ENCODE data around the gene CDK6. TPM values are rescaled to one million over a fixed set of nuclear protein-coding genes. Genes with fewer than 3 reads are reported as not detected.
A peak's percentile ranks its signal among the peaks of the same experiment; 100 is the strongest.

Gene CDK6
- polyA plus RNA-seq, 1 donor (not counting 4 experiments of a cell fraction or from before 2014, with no cell fraction given), result 53.5 TPM

- Histone ChIP-seq H3K36me3 (ENCODE audit: control insufficient read depth in 2 of 2, extremely low read depth in 1 of 2, insufficient read depth in 2 of 2, low read length in 2 of 2) (peaks cover 0 to 4% of the 10 kb centered on the region in 2 experiments), H3K9me3 (ENCODE audit: control insufficient read depth, low read depth, low read length) (no peaks in the 10 kb centered on the region), H4K20me1 (ENCODE audit: control insufficient read depth, extremely low read depth, insufficient read depth, low read length) (no peaks in the 10 kb centered on the region), H3K9ac (ENCODE audit: control insufficient read depth, extremely low read depth, insufficient read depth, low read length) (no peak overlapping the region), H3K9me1 (ENCODE audit: control insufficient read depth, extremely low read depth, insufficient read depth, low read length) (no peaks in the 10 kb centered on the region), H3K27ac (ENCODE audit: control insufficient read depth, insufficient read depth, low read length) (no peak overlapping the region), H2AFZ (ENCODE audit: control insufficient read depth, low read length) (no peak overlapping the region), H3K4me2 (ENCODE audit: control insufficient read depth, extremely low read depth, insufficient read depth, low read depth, low read length) (no peak overlapping the region), H3K4me1 (ENCODE audit: control insufficient read depth, extremely low read depth, insufficient read depth, low read length) (peaks cover 4% of the 10 kb centered on the region), H3K4me3 (ENCODE audit: control insufficient read depth in 2 of 3, extremely low read depth in 1 of 3, insufficient read depth in 2 of 3, low read depth in 1 of 3, low read length in 3 of 3) (no peak overlapping the region), H3K27me3 (ENCODE audit: control insufficient read depth, extremely low read depth, insufficient read depth, low read length) (no peaks in the 10 kb centered on the region), H3K79me2 (ENCODE audit: control insufficient read depth, insufficient read depth, low read length) (peaks cover 66% of the 10 kb centered on the region)
- TF ChIP-seq CTCF (optimal IDR thresholded peaks at IDR 0.05 in 1 of 3, IDR thresholded peaks at IDR 0.05 in 1 of 3, conservative IDR thresholded peaks at IDR 0.05 in 1 of 3; ENCODE audit: extremely low read depth in 1 of 3, insufficient read depth in 2 of 3, low read length in 3 of 3) (no peak), EZH2 (IDR thresholded peaks at IDR 0.05; ENCODE audit: low read length) (no peak)
- DNase-seq (ENCODE audit: low read depth, low spot score), result no peak
- dilution Hi-C loops (cut with MboI; ENCODE audit: extremely low pct_ligation_motif_present, low sequenced_read_pairs), result no loop called here
- no peak for FAIRE-seq
These were observed 139.8 kb downstream of the CDK6 start for GRCh38 chr7:92696584-92696983.

GRCh38 chr7:92695308-92696261 is 140.8 kb downstream of the CDK6 start:
- peaks cover 65% of the 10 kb centered on the region for H3K79me2 ChIP-seq (ENCODE audit: control insufficient read depth, insufficient read depth, low read length)
- H3K27ac ChIP-seq (ENCODE audit: control insufficient read depth, insufficient read depth, low read length), result peak overlapping the region; percentile 46
- no peak overlapping the region for H2AFZ ChIP-seq (ENCODE audit: control insufficient read depth, low read length)
- TF ChIP-seq EZH2 (IDR thresholded peaks at IDR 0.05; ENCODE audit: low read length), result no peak
- no peak for TF ChIP-seq CTCF (optimal IDR thresholded peaks at IDR 0.05 in 1 of 3, IDR thresholded peaks at IDR 0.05 in 1 of 3, conservative IDR thresholded peaks at IDR 0.05 in 1 of 3; ENCODE audit: extremely low read depth in 1 of 3, insufficient read depth in 2 of 3, low read length in 3 of 3)
- no peaks in the 10 kb centered on the region for H3K9me3 ChIP-seq (ENCODE audit: control insufficient read depth, low read depth, low read length)
- peak overlapping the region; percentile 14 for H3K9ac ChIP-seq (ENCODE audit: control insufficient read depth, extremely low read depth, insufficient read depth, low read length)
- H3K4me3 ChIP-seq (ENCODE audit: control insufficient read depth in 2 of 3, extremely low read depth in 1 of 3, insufficient read depth in 2 of 3, low read depth in 1 of 3, low read length in 3 of 3), result peak overlapping the region in 2 of 3 experiments; percentile 0 to 37
- H3K9me1 ChIP-seq (ENCODE audit: control insufficient read depth, extremely low read depth, insufficient read depth, low read length), result no peaks in the 10 kb centered on the region
- DNase-seq (ENCODE audit: low read depth, low spot score) (no peak), FAIRE-seq (peak; percentile 43)
- no peaks in the 10 kb centered on the region for H4K20me1 ChIP-seq (ENCODE audit: control insufficient read depth, extremely low read depth, insufficient read depth, low read length)
- peak overlapping the region; percentile 67 for H3K4me2 ChIP-seq (ENCODE audit: control insufficient read depth, extremely low read depth, insufficient read depth, low read depth, low read length)
- dilution Hi-C loops (cut with MboI; ENCODE audit: extremely low pct_ligation_motif_present, low sequenced_read_pairs), result no loop called here
- H3K27me3 ChIP-seq (ENCODE audit: control insufficient read depth, extremely low read depth, insufficient read depth, low read length), result no peaks in the 10 kb centered on the region
- H3K36me3 ChIP-seq (ENCODE audit: control insufficient read depth in 2 of 2, extremely low read depth in 1 of 2, insufficient read depth in 2 of 2, low read length in 2 of 2), result peaks cover 0 to 4% of the 10 kb centered on the region in 2 experiments
- peaks cover 4% of the 10 kb centered on the region for H3K4me1 ChIP-seq (ENCODE audit: control insufficient read depth, extremely low read depth, insufficient read depth, low read length)

Data from keratinocyte (primary cell).